Transverse colon (tissue), 4 donors: Measurements from ENCODE around the gene BMP8A.

Experiments used
- CTCF ChIP-seq, 5 experiments: fragments of 200-600 bp in 3 of 5; fragments of 450-650 bp in 2 of 5; sonication (generic) in 3 of 5; IDR thresholded peaks; 1 replicate in 2 of 5; 2 replicates in 3 of 5; pipeline ENCODE4 v1.5.1; 2016 to 2017; ENCODE audit warnings: antibody characterized with exemption in 5 of 5, inconsistent platforms in 3 of 5, mild to moderate bottlenecking in 2 of 5, moderate library complexity in 1 of 5
- EP300 ChIP-seq: sonication (generic); formaldehyde crosslinking; IDR thresholded peaks from one replicate; pipeline ENCODE4 v1.6.1; 2017; ENCODE audit warnings: antibody characterized with exemption, low read depth
- POLR2A ChIP-seq: fragments of 450-650 bp; IDR thresholded peaks from one replicate; pipeline ENCODE4 v1.6.1; 2016; ENCODE audit warnings: antibody characterized with exemption, mild to moderate bottlenecking, moderate library complexity
- POLR2AphosphoS5 ChIP-seq, 3 donors: sonication (generic); formaldehyde crosslinking; IDR thresholded peaks; one replicate each; pipeline ENCODE4 v1.6.1; 2016; ENCODE audit warnings: antibody characterized with exemption in 3 of 3

- no peak for TF ChIP-seq CTCF (IDR thresholded peaks at IDR 0.05)
- TF ChIP-seq POLR2A, result no peak
- TF ChIP-seq POLR2AphosphoS5 (IDR thresholded peaks at IDR 0.05), result no peak
- no peak for TF ChIP-seq EP300
Measured at GRCh38 chr1:39509360-39510009, 18.0 kb downstream of the BMP8A start.
